ENCODE data around the gene SYNGR3.
"Not testable (repeated sequence)": the region's sequence is repeated elsewhere in the genome, so short reads cannot be mapped to it uniquely, and the experiment has no call there.

SYNGR3 gene

GRCh38 chr16:2009164-2009711 is 19.5 kb downstream of the SYNGR3 start:
- no peak for DNase-seq

GRCh38 chr16:2009791-2010510 is 20.2 kb downstream of the SYNGR3 start, which contains the start of gene ZNF598:
Gene ZNF598, minus strand, starts transcription at chr16:2009821.
- DNase-seq = peak; percentile 91

GRCh38 chr16:2011726-2012125 is 22.0 kb downstream of the SYNGR3 start:
- not testable (repeated sequence) for DNase-seq

GRCh38 chr16:2013527-2013926 is 23.8 kb downstream of the SYNGR3 start:
- DNase-seq = no peak

- DNase-seq = peak; percentile 92
Observed at GRCh38 chr16:2015117-2015946, 25.6 kb downstream of the SYNGR3 start.

GRCh38 chr16:2015947-2016208 is 26.1 kb downstream of the SYNGR3 start:
- no peak for DNase-seq

GRCh38 chr16:2016407-2016922 is 26.7 kb downstream of the SYNGR3 start:
- peak; percentile 63 for DNase-seq

GRCh38 chr16:2019518-2019920 is 29.7 kb downstream of the SYNGR3 start, which contains the start of gene NPW:
Gene NPW, plus strand, starts transcription at chr16:2019785.
- DNase-seq = peak; percentile 78

GRCh38 chr16:2019921-2020831 is 30.4 kb downstream of the SYNGR3 start:
- DNase-seq = peak; percentile 55

GRCh38 chr16:2022723-2023091 is 32.9 kb downstream of the SYNGR3 start:
- DNase-seq = no peak

- peak; percentile 94 for DNase-seq
Observed at GRCh38 chr16:2023092-2024031, 33.6 kb downstream of the SYNGR3 start.

GRCh38 chr16:2024032-2024420 is 34.3 kb downstream of the SYNGR3 start:
- no peak for DNase-seq

- DNase-seq = no peak
Observed at GRCh38 chr16:2025251-2025650, 35.5 kb downstream of the SYNGR3 start.

- no peak for DNase-seq
Observed at GRCh38 chr16:2025878-2026460, 36.2 kb downstream of the SYNGR3 start.

- DNase-seq = peak; percentile 42
Observed at GRCh38 chr16:2026461-2027023, 36.8 kb downstream of the SYNGR3 start, which contains the start of gene NHERF2. Gene NHERF2, plus strand, starts transcription at chr16:2026902. Its CDS starts 104 bp downstream, at chr16:2027006.

- peak; percentile 56 for DNase-seq
Observed at GRCh38 chr16:2027024-2028010, 37.5 kb downstream of the SYNGR3 start.

GRCh38 chr16:2028146-2028545 is 38.4 kb downstream of the SYNGR3 start:
- DNase-seq = no peak

GRCh38 chr16:2028620-2029220 is 39.0 kb downstream of the SYNGR3 start:
- no peak for DNase-seq

- DNase-seq = no peak
Observed at GRCh38 chr16:2029350-2029749, 39.6 kb downstream of the SYNGR3 start.
